Stimulated activated CD4-positive, alpha-beta T cell treated with anti-CD3 and anti-CD28 coated beads, Interleukin-2, amount 100 ng/mL, for 4 hours (primary cell): ENCODE data around the gene TXNL4B.

Experiments
- DNase-seq: peaks from one replicate; pipeline ENCODE4 v3.0.0-alpha.2; 2020; ENCODE audit warnings: low read depth

The TXNL4B gene

DNA sequence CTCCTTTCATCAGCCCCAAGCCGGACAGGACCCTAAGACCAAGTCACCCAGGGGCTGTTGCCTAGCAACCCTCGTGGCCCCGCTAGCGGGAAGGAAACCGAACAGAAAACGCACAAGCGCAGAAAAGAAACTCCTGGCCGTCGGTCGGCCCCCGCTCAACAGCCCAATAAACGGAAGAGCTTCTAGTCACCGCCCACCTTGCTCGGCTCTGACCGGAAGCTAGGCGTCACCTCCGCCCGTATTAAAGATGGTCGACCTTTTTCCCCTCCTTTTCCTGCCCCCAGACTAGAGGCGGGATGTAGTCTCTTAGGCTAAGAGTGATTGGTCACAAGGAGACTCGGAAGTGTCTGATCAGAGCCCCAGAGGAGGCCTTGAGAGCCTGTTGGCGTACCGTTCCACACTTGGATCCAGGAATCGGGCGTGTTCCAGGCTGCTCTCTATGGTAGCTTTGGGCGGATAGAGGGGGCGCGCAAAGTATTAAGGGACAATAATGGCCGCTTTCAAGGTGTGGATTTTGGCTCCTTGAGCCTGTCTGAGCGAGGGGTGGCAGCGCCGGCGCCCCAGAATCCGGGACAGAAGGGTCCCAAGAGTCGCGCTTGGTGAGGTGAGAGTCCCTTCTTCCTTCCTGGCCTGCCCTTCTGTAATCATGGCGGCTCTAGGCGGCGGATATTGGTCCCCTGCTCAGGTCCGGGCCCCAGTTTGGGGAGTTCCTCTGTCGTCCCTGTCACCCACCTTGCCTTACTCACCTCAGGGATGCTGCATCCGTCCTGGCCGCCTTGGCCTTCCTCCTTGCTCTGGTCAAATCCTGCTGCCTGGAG is at the start of gene TXNL4B, which contains the start of gene DHX38:
TXNL4B (minus strand) TSS at position 173 of the 818 bp plus-strand sequence. CDS start 2,871 bp downstream, outside the sequence.
DHX38 (plus strand) TSS at position 400 of the 818 bp plus-strand sequence. CDS start 2,311 bp downstream, outside the sequence.
- DNase-seq, result peak; percentile 91

DNA sequence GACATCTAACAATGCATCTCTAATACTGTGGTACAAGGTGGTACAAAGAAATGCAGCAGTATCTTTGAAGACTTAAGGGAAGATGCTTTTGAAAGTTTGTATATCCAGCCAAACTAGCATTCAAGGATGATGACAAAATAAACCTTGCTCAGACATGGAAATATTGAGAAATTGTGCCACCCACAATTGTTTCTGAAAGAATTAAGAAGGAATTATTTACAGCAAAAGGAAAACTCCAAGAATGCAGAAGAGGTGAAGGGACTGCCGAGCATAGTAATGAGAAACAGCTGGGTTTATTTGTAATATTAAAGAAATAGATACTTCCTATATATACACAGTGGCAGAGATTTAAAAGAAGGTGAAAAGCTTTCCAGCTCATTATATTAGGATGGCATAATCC is 49.1 kb upstream of the TXNL4B start:
- no peak for DNase-seq

DNA sequence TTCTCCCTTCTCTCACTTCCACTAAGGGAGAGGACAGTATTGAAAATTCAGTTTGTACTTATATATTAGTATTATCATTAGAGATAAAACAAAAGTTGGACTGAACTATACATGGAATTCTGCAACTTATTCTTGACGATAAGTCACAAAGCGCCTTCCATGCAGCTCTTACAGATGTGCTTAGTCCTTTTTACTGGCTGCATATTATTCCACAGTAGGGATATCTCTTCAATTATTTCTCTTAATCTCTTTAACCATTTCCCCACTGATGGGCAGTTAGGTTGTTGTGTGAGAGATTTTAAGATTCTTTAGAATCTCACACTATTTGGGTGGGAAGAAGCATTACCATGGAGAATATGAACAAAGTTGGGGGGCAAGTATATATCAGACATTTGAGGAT is 46.5 kb upstream of the TXNL4B start:
- no peak for DNase-seq

- DNase-seq, result no peak
Observed at GRCh38 chr16:72138064-72138572, 44.7 kb upstream of the TXNL4B start.

DNA sequence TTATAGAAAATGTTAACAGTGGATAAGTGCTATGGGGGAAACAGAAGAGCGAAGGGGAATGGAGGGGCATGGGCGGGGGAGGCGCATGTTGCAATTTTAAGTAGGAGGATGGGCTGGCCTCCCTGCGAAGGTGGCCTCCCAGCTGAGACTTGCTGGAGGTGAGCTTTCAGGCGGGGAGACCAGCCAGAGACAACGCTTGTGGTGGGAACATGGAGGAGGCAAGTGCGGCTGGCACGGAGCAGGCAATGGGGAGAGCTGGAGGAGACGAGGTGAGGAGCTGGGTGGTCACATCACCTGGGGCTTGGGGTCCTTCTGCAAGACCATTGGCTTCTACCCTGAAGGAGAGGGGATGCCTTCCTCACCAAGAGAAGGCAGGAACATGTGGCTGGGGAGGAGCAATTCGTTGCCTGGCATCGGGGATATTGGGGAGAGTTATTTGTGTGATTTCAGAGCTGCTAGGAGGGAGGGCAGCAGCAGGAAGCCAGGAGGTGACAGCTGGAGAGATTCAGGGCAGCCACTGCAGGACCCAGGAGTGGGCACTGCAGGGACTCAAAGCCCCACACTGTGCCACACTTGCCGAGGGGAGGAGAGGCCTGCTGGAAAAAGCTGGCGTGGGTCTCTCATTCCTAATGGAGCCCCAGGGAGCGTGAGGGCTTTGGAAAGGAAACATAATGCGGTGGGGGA is 44.1 kb upstream of the TXNL4B start:
- DNase-seq, result no peak

DNA sequence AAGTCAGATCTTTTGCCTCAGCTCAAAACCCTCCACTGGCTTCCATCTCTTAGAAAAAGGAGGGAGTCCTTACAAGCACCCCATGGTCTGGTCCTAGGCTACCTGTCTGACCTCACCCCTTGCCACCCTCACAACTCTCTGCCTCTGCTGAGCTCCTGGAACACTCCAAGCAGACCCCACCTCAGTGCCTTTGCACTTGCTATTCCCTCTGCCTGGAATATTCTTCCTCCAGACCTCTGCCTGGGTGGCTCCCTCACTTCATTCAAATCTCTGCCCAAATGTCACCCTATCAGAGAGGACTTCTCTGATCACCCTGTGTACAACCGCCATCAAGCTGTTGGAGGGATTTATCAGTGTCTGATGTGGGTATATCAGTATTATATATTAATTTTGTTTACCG is 41.1 kb upstream of the TXNL4B start:
- DNase-seq, result no peak

DNA sequence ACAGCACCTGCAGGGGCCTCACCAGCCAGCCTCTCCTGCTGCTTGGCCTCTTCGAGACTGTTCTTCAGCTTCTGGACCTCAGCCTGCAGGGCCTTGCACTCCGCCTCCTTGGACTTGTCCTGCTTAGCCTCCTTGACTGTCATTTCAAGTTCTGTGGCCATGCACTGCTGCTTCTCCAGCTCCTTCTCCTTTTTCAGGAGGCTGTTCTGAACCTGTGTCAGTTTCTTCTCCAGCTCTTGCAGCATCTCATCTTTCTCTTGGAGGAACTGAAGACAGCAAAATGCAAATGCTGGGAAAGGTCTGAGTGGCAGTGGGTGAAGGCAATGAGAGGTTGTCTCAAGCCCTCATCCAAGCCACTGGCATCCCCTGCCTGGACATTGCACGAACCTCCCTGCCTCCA is 39.3 kb upstream of the TXNL4B start:
- no peak for DNase-seq

- DNase-seq, result no peak
Observed at GRCh38 chr16:72131036-72131435, 37.6 kb upstream of the TXNL4B start.

- DNase-seq, result no peak
Observed at GRCh38 chr16:72129976-72130656, 36.7 kb upstream of the TXNL4B start.

DNA sequence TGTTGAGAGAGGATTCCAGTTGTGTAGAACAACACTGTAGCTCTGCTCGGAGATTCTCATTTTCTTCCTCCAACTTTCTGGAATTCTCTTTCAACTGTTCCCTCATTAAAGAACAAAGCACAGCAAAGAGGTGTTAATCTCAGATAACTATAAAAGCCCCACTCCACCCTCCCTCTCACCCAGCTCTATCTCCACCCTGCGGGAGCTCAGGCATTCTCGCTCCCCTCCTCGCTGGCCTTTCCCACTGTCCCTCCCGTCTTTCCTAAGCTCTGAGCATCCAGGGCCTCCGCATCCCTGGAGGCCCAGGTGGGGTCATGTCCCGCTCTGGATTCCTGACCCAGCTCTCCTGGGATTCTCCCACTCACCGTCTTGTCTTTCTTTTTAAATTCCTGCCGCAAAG is 35.3 kb upstream of the TXNL4B start:
- DNase-seq, result no peak

DNA sequence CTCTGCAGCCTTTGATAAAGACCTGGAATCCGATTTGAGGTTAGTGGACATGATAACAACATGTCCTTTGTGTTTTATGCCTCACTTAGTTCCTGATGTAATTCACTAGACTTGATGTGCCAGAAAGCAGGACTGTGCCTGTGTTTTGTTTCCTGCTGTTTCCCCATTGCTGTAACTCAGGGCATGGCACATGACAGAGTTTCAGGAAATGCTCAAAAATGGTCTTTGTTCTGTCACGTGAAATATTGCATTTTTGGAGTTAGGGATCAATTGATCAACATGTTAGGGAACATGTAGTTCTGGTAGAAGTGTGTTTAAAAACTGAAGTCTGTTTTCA is 33.0 kb upstream of the TXNL4B start:
- DNase-seq, result no peak

DNA sequence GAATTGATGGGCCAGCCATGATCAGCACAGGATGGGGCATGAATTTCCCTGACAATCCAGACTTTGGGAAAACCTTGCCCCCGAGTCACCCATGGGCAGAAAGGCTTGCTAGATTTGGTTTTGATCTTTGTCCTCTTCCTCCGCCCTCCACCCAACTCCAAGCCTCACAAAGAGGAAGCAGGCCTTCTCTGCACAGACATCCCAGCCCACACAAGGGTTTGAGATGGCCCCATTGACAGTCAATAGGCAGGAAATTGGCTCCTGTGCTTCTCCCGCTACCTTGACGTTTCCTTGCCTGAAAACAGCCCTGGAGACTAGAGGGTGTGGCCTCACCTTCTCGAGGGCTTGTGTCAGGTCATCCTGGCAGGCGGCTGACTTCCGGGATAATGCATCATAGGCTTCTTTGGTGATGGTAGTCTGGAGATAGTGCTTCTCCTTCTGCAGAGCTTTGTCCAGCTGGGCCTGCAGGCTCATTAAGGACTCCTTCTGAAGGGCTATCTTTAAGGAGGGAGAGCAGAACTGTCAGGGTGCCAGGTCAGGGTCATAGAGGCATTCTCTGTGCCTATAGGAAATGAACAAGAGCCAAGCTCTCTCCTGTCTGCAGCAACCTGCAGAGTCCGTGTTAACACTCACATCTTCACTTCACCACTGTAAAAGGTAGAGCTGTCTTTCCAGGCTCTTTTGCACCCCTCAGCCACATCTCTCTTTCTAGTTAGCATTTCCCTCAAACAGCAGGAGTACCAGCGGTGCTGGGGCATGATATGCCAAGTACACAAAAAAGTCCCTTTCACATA is 32.4 kb upstream of the TXNL4B start:
- no peak for DNase-seq

GRCh38 chr16:72124761-72125634 is 31.6 kb upstream of the TXNL4B start:
- peak; percentile 24 for DNase-seq

GRCh38 chr16:72124148-72124547 is 30.7 kb upstream of the TXNL4B start:
- DNase-seq, result no peak

DNA sequence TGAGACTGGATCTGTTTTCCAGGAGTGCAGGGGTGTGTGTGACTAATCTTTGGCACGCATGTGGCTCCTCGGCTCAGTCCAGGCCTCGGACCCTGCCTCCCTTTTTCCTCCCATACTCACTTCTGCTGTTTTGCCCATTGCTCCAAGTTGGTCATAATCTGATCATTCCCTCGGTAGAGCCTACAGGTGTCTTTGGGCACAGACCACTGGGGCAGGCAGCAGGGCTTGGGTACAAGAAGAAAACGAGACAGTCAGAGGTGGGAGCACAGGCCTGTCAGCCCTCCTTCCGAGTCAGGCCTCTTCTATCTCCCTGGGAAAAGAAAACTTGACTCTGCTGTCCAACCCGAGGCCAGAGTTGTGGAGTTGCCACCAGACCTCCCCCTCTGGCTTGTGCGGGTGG is 30.0 kb upstream of the TXNL4B start:
- no peak for DNase-seq

DNA sequence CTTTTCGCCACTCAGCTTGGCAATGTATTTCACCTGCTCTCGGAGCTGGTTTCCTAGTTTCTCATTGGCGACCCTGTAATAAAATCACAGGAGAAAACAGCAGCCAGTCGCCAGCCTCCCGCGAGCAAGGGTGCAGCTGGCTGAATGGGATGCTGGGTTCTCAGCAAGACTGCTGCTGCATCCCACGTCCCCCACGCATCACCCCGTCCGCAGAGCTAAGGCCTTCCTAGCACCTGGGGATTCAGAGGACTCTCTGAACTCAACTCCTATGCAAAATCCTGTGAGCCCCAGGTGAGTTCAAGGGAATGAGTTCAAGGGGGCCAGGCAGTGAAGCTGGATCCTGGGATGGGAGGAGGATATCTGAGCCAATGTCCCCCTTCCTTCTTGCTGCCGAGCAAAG is 29.5 kb upstream of the TXNL4B start:
- no peak for DNase-seq

DNA sequence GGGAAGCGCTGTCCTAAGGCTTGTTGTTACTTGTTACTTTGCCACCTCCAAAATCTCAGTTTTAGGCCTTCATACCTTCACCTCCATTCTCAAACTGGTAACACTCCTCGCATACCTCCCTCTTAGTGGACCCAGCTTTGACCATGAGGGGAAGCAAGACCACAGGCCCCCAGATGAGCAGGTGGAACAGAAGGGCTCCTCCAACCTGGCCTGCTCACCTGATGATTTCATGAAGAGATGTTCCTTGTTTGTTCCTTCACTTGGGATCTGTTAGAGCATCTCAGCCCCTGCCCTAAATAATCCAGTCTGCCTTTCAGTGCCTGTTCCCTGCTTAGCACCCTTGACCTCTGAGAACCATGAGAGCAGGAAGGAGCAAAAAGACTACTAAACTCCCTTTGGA is 28.9 kb upstream of the TXNL4B start:
- no peak for DNase-seq

DNA sequence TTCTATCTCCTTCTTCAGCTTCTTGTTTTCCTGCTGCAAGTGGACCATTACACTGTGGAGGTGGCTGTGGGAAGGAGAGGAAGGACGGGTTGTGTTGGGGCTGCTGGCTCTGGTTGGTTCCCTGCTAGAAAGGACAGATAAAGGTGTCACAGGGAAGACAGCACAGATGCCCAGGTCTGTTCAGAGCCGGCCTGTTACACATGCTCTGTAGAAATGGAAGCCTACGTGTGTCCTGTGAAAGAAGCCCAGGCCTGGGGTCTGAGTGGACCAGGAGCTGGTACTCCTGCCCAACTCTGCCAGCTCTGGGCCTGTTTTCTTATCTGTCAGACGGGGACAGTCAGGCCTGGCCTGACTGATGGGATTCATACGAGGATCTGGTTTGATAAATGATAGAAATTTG is 26.6 kb upstream of the TXNL4B start:
- DNase-seq, result no peak

DNA sequence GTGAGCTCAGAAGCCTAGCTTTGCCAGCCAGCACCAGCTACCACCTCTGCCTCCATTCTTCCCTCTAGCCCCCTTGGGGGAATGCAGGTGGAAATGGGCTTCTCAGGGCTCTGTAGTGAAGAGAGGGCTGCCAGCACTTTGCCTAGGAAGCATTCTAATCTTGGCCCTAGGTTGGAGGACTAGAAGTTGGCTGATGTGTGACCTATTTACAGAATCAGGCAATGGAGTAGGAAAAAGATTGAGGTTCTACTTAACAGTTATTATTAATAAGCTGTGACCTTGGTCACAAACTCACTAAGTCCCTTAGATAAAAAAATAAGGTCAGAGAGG is 20.2 kb upstream of the TXNL4B start:
- DNase-seq, result no peak

GRCh38 chr16:72112906-72113615 is 19.6 kb upstream of the TXNL4B start:
- DNase-seq, result no peak

DNA sequence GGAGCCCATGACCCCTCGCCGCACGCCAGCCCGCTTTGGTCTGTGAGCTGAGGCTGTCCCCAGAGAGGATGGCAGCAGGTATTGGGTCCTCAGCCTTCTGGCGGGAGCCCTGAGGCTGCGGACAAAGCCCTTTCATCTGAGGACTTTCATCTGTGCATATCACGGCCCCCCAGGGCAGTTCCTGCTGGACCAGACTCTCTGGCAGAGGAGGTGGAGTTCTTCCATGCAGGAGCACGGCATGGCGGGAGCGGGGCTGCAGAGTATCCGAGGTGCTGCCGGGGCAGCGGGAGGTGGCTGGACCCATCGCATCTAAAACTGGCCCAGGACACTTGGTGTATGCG is 19.0 kb upstream of the TXNL4B start:
- no peak for DNase-seq
